Amniotic epithelial cell (primary cell): ENCODE measurements around the gene SEMA6C.
"Not testable (repeated sequence)": the region's sequence is repeated elsewhere in the genome, so short reads cannot be mapped to it uniquely, and the experiment has no call there.

ENCODE experiments used
- DNase-seq: peaks from one replicate; pipeline ENCODE4 v3.0.0-alpha.2; 2010; ENCODE audit warnings: low read depth

SEMA6C gene

DNA sequence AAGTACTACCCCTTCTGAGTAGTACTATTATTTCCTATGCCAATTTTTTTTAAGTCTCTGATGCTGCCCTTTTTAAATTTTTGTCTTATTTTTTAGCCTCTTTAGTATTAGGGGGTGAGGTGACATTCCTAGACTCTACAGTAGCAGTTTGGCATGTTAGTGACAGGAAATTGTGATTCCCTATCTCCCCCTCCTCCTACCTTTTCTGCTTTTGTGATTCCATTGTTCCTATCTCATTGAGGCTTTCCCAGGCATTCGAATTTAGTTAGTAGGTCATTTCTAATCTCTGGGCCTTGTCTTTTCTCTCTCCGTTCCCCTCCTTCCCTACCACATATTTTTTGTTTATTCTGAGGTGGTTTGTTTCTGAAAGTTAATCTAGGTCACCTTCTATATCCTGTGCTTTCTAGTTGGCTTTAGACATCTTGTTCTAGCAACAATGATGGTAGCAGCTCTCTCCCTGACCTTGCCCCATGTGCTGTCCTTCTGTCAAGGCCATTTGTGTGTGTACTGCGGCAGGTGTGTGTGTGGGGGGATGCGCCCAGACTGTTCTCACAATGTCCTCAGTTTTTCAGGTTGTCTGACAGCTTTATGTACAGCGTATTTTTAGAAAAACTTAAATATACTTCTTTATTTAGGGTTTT is 21.5 kb downstream of the SEMA6C start:
- DNase-seq: no peak

DNA sequence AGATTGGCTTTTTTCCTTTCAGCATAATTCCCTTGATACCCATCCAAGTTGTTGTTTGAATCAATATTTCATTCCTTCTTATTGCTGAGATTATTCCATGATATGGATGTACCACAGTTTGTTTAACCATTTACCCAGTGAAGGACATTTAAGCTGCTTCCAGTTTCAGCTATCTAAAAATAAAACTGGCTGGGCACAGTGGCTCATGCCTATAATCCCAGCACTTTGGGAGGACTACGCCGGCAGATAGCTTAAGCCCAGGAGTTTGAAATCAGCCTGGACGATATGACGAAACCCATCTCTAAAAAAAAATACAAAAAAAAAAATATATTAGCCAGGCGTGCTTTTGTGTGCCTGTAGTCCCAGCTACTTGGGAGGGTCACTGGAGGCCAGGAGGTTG is 32.6 kb downstream of the SEMA6C start:
- DNase-seq: no peak

DNA sequence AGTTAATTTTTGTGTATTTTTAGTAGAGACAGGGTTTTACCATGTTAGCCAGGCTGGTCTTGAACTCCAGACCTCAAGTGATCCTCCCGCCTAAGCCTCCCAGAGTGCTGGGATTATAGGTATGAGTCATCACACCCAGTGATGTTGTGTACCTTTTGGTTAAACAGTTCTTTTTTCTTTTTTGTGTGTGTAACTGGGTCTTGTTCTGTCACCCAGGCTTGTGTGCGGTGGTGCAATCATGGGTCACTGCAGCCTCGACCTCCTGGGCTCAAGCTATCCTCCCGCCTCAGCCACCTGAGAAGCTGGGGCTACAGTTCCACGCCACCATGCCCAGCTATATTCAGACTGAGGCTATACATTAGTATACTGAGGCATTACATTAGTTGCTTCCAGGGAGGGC is 38.1 kb downstream of the SEMA6C start:
- no peak for DNase-seq

DNA sequence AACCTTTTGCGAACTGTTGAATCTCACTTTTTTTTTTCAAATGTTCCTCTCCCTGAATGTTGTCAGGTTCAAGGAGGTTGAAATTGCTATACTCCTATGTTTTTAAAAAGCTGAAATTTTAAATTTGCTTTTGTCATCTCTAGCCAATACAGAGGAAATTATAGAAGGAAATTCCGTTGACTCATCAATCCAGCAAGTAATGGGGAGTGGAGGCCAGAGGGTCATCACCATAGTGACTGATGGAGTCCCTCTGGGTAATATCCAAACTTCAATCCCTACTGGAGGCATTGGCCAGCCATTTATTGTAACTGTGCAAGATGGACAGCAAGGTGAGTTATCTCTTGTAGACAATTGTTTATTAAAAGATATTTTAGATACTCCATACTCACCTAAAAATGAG is 39.5 kb downstream of the SEMA6C start:
- no peak for DNase-seq

DNA sequence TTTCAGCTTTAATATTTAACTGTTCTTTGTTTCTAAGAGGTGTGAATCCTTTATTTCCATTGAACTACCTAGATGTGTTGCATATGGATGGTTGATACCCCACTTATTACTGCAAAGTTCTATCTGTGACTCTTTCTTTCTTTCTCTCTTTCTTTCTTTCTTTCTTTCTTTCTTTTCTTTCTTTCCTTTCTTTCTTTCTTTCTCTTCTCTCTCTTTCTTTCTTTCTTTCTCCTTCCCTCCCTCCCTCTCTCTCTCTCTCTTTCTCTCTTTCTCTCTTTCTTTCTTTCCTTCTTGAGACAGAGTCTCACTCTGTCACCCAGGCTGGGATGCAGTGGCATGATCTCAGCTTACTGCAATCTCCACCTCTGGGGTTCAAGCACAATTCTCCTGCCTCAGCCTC is 41.8 kb downstream of the SEMA6C start:
- no peak for DNase-seq

DNA sequence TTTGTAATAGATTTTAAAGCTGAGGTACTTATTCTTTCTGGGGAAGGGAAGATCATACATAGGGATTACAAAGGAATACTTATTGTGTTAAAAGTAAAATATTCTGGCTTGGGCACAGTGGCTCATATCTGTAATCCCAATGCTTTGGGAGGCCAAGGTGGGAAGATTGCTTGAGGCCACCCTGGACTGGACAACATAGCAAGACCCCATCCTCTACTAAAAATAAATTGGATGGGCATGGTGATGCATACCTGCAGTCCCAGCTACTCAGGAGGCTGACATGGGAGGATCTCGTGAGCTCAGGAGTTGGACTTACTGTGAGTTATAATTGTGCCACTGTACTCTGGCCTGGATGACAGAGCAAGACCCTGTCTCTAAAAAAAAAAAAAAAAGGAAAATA is 48.3 kb downstream of the SEMA6C start:
- no peak for DNase-seq

DNA sequence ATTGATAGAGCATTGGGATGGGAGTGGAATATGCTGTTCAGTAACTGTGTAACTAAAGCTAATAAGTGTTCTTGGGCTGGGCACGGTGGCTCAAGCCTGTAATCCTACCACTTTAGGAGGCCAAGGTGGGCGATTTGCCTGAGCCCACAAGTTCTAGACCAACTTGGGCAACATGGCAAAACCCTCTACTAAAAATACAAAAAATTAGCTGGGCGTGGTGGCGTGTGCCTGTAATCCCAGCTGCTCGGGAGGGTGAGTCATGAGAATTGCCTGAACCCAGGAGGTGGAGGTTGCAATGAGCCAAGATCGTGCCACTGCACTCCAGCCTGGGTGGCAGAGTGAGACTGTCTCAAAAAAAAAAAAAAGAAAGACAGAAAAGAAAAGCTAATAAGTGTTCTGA is 49.0 kb downstream of the SEMA6C start:
- DNase-seq: not testable (repeated sequence)

DNA sequence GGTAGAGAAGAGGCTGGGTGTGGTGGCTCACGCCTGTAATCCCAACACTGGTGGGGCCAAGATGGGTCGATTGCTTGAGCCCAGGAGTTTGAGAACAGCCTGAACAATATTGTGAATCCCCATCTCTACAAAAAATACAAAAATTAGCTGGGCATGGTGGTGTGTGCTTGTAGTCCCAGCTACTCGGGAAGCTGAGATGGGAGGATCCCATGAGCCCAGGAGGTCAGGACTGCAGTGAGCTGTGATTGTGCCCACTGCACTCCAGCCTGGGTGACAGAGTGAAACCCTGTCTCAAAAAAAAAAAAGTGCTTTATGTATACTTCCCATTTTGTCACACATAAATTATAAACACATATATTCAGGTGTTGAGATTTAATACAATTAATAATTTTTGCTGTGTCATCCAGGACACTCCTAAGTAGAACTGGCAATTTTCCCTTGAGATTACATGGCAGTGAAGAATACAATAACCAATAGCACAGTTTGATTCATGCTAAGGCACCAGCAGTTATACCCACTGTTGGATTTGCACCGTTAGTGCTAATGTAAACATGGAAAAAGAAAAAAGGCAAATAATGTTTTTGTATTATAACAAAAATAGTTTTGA is 60.4 kb downstream of the SEMA6C start:
- no peak for DNase-seq
